Measurements from ENCODE around the gene KCNG2. TPM values are rescaled to one million over a fixed set of nuclear protein-coding genes. Genes with fewer than 3 reads are reported as not detected.

The KCNG2 gene
- total RNA-seq, 4 donors from 2014 or later, result 0.41 to 6.7 TPM; not detected in 2

DNA sequence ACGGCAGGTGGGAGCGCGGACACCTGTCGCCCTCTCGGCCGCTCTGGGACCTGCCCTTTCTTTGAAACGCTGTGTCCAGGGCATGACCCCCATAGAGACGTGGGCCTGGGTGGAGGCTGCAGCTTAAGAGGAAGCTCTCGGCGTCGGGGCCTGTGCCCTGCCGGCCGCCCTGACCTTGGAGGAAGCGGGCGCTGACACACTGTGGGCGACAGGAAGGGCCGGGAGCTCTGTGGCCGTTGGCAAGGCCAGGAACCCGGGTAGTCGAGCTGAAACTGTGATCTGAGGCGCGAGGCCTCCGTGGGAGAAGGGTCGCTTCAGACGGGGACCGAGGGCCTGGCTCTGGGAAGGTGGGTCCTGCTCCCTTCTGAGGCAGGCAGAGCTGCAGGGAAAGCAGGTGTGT is 28.2 kb downstream of the KCNG2 start:
- TF ChIP-seq, protein P1, sequence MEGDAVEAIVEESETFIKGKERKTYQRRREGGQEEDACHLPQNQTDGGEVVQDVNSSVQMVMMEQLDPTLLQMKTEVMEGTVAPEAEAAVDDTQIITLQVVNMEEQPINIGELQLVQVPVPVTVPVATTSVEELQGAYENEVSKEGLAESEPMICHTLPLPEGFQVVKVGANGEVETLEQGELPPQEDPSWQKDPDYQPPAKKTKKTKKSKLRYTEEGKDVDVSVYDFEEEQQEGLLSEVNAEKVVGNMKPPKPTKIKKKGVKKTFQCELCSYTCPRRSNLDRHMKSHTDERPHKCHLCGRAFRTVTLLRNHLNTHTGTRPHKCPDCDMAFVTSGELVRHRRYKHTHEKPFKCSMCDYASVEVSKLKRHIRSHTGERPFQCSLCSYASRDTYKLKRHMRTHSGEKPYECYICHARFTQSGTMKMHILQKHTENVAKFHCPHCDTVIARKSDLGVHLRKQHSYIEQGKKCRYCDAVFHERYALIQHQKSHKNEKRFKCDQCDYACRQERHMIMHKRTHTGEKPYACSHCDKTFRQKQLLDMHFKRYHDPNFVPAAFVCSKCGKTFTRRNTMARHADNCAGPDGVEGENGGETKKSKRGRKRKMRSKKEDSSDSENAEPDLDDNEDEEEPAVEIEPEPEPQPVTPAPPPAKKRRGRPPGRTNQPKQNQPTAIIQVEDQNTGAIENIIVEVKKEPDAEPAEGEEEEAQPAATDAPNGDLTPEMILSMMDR (IDR thresholded peaks at IDR 0.05), result no peak
- TF ChIP-seq POLR2AphosphoS5 (IDR thresholded peaks at IDR 0.05) (no peak), EP300 (IDR thresholded peaks at IDR 0.05; ENCODE audit: low read depth) (no peak), POLR2A (IDR thresholded peaks at IDR 0.05) (no peak)
- intact Hi-C loops (cut with DNase I; ENCODE audit: low total_unique reads), result no loop called here
- 88 to 100% methylated on average over 1 to 24 of the region's 26 CpGs for WGBS, 2 donors (ENCODE audit: low coverage in 1 of 2)

DNA sequence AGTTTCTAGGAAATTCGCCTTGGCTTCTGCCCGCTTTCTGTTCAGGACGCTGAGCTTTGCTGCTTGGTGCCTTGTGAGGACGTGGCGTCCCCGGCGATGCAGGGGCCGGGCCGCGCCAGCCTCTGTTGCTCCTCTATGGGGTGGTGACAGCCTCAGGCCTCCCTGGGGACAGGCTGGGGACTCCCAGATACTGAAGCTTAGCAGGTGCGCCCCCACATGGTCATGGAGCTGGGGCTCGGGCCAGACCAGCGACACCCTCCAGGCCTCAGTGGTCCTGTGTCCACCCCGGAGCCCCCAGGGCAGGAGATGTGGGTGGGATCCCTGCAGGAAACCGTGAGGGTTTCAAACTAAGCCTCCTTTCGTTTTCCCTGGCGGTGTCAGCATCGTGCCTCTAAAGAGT is 29.2 kb downstream of the KCNG2 start:
- Histone ChIP-seq H3K36me3 (no peaks in the 10 kb centered on the region), H3K27ac (no peak overlapping the region), H3K4me1 (no peaks in the 10 kb centered on the region), H3K4me3 (no peak overlapping the region), H3K9me3 (no peaks in the 10 kb centered on the region), H3K27me3 (no peaks in the 10 kb centered on the region)
- DNase-seq, result no peak
- intact Hi-C loops (cut with DNase I; ENCODE audit: low total_unique reads) (no loop called here), in situ Hi-C loops (cut with MboI; ENCODE audit: low pct_ligation_motif_present in 1 of 4, low pct_unique_long_range_greater_than_20kb in 1 of 4, low sequenced_read_pairs in 3 of 4) (no loop called here)
- TF ChIP-seq EP300 (IDR thresholded peaks at IDR 0.05; ENCODE audit: low read depth) (no peak), POLR2AphosphoS5 (IDR thresholded peaks at IDR 0.05) (no peak), POLR2A (IDR thresholded peaks at IDR 0.05) (no peak)
- TF ChIP-seq, protein P1 (IDR thresholded peaks at IDR 0.05), result no peak
- 72 to 94% methylated on average over 2 to 18 of the region's 18 CpGs for whole genome bisulfite sequencing, 2 donors (ENCODE audit: low coverage in 1 of 2)

More for the DNA sequence above, 28.2 kb downstream of the KCNG2 start:
- no peak for DNase-seq
- H3K27me3 ChIP-seq, result no peaks in the 10 kb centered on the region
- no peak overlapping the region for H3K4me3 ChIP-seq
- no peaks in the 10 kb centered on the region for H3K9me3 ChIP-seq
- H3K36me3 ChIP-seq, result no peaks in the 10 kb centered on the region
- in situ Hi-C loops (cut with MboI; ENCODE audit: low pct_ligation_motif_present in 1 of 4, low pct_unique_long_range_greater_than_20kb in 1 of 4, low sequenced_read_pairs in 3 of 4), result no loop called here
- H3K4me1 ChIP-seq, result no peaks in the 10 kb centered on the region
- no peak overlapping the region for H3K27ac ChIP-seq

DNA sequence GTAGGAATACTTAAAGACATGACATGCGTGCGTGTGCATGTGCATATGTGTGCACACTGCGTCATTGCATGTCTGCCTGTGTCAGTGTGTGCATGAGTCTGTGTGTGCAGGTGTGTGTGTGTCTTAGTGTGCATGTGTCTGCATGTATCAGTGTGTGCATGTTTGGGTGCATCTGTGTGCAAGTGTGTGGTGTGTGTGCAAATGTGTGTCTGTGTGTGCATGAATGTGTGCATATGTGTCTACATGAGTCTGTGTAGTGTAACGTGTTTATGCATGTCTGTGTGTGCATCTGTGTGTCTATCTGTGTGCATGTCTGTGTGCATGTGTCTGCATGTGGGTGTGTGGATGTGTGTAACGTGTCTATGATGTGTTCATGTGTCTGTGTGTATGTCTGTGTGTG is 30.5 kb downstream of the KCNG2 start:
- no peak overlapping the region for H3K27ac ChIP-seq
- TF ChIP-seq POLR2AphosphoS5 (IDR thresholded peaks at IDR 0.05) (no peak), EP300 (IDR thresholded peaks at IDR 0.05; ENCODE audit: low read depth) (no peak), POLR2A (IDR thresholded peaks at IDR 0.05) (no peak)
- TF ChIP-seq, protein P1 (IDR thresholded peaks at IDR 0.05), result no peak
- in situ Hi-C loops (cut with MboI; ENCODE audit: low pct_ligation_motif_present in 1 of 4, low pct_unique_long_range_greater_than_20kb in 1 of 4, low sequenced_read_pairs in 3 of 4) (no loop called here), intact Hi-C loops (cut with DNase I; ENCODE audit: low total_unique reads) (no loop called here)
- H3K4me3 ChIP-seq, result no peak overlapping the region
- H3K4me1 ChIP-seq, result no peaks in the 10 kb centered on the region
- 88 to 100% methylated on average over 3 to 5 of the region's 5 CpGs for WGBS, 2 donors (ENCODE audit: low coverage in 1 of 2)
- H3K36me3 ChIP-seq, result no peaks in the 10 kb centered on the region
- DNase-seq, result no peak
- H3K27me3 ChIP-seq, result no peaks in the 10 kb centered on the region
- H3K9me3 ChIP-seq, result no peaks in the 10 kb centered on the region

DNA sequence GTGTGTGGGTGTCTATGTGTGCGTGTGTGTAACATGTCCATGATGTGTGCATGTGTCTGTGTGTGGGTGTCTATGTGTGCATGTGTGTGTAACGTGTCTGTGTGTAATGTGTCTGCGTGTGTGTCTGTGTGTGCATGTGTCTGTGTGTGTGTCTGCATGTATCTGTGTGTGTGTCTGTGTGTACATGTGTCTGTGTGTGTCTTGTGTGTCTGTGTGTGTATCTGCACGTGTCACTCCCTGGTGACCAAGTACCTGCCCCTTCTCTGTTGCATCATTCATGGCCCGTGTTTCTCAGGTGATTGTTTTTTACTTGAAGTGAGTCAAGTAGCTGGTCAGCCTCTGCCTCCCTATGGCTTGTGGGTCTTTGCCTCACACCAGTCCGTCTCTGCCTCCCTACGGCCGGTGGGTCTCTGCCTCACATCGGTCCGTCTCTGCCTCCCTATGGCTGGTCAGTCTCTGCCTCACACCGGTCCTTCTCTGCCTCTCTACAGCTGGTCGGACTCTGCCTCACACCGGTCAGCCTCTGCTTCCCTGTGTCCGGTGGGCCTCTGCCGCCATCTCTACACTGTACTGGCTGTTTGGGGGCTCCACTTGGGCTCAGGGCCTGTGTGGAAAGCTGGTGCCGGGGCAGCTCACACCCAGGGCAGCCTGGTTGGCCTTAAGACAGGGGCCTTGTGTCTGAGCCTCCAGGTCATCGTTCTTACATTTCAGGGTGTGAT is 31.6 kb downstream of the KCNG2 start:
- Histone ChIP-seq H3K36me3 (no peaks in the 10 kb centered on the region), H3K4me3 (no peak overlapping the region), H3K27me3 (peaks cover 3% of the 10 kb centered on the region), H3K27ac (no peak overlapping the region), H3K4me1 (no peaks in the 10 kb centered on the region), H3K9me3 (no peaks in the 10 kb centered on the region)
- WGBS, 2 donors (ENCODE audit: low coverage in 1 of 2), result 85 to 88% methylated on average over 4 to 17 of the region's 17 CpGs
- intact Hi-C loops (cut with DNase I; ENCODE audit: low total_unique reads), result no loop called here
- TF ChIP-seq, protein P1 (IDR thresholded peaks at IDR 0.05), result no peak
- TF ChIP-seq EP300 (IDR thresholded peaks at IDR 0.05; ENCODE audit: low read depth) (no peak), POLR2AphosphoS5 (IDR thresholded peaks at IDR 0.05) (no peak), POLR2A (IDR thresholded peaks at IDR 0.05) (no peak)
- no peak for DNase-seq
- in situ Hi-C loops (cut with MboI; ENCODE audit: low pct_ligation_motif_present in 1 of 4, low pct_unique_long_range_greater_than_20kb in 1 of 4, low sequenced_read_pairs in 3 of 4), result no loop called here

Data from transverse colon (tissue), 4 donors.